NCI-H1105 (cell line): Measurements from ENCODE around the gene DOP1A.

Experiments
- DNase-seq: peaks from one replicate; lab custom pipeline; 2025; lab: John Stamatoyannopoulos, UW

The DOP1A gene

DNA sequence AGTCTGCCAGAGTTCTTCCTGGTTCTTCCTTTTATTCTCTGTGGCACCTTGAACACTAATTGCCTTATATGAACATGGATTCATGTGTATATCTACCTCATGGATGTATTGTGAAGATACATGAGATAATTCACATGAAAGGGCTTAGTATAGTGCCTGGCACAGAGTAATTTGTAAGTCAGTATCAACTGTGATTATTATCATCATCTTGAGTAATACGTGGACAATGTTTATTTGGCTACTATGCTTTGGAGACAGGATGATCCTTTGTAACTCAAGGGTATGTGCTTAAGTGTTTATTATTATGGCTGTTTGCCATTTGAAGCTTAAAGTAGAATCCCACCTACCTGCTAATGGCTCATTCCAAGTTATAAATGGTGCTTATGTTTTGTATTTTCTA, 16.0 kb downstream of the DOP1A start:
- DNase-seq: no peak

DNA sequence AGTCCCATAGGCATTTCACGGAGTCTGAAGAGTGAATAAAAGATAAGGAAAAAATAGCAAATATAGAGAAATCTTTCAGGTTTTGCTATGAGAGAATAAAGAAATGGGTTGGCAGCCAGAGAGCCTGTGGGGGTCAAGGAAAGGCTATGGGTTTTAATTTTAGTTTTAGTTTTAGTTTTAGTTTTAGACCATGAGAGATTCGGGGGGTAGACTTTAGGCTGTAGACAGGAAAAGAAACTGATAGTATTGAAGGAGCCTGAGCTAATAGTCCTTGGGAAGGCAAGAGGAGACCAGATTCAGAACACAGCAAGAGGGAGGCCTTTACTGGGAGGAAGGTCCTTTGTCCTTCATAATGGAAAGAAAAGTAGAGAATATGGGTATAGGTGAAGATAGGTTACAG, 19.3 kb downstream of the DOP1A start:
- no peak for DNase-seq

DNA sequence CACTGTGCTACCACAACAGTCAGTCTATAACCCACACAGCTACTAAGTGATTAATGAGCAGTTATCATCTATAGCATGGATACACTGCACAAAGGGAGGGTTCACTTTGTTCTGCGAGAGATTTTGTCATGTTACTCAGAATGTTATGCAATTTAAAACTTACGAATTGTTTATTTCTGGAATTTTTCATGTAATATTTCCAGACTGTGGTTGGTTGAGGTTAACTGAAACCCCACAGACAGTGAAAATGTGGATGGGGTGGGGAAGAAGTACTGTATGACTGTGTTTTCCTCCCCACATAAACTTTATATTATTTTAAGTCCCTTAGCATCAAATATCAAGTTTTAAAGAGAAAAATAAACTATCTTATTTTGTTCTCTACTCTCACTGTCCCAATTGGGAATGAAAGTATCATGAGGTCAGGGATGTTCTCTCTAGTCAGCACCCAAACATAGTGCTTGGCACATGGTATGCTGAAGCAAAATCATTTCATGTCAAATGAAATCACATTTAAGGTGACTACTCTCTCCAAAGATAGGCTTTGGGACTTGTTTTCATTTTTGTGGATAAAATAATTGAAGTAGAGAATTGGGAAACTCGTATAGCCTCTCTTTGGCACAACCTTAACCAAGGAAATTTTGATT, 25.4 kb downstream of the DOP1A start:
- DNase-seq: no peak

DNA sequence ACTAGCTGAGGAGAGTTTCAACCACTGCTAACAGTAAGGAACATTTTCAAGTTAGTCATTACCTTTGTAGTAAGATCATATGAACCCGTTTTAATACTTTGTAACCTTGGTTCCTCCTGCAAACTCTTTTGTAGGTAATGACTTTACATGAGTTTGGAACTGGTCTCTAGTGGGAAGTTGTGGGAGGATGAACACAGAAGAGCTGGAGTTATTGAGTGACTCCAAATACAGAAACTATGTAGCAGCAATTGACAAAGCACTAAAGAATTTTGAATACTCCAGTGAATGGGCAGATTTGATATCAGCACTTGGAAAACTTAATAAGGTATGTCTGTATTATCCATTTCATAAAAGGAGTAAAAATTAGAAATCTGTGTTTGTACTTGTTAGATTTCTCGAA, 29.3 kb downstream of the DOP1A start:
- no peak for DNase-seq

DNA sequence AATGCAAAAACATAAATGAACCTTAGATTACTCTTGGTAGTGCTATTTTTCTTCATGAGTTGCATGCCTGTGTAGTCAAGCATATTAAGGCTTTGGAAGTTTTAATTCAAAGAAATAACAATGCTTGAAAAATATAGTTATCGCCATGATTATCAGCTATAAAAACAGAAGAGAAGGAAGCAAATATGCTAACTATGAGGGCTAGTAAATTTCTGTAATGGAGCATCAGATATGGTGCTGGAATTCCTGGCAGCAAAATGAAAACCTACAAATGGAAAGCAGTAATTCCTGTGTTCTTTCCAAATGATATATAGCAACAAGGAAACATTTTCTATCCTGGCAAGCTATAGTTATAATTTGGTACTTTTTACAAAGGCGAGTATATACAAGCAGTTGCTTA, 29.7 kb downstream of the DOP1A start:
- DNase-seq: no peak

DNA sequence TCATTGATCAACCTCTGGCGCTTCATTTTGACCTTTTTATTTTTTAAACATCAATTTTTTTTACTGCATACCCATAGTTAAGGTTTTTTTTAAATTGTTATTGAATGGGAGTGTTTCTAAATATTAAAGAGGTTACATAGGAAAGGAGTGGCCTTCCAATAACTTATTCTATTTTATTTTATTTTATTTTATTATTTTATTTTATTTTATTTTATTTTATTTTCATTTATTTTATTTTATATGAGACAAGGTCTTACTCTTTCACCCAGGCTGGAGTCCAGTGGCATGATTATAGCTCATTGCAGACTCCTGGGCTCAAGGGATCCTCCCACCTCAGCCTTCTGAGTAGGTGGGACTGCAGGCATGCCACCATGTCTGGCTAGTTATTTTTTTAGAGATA, 30.2 kb downstream of the DOP1A start:
- no peak for DNase-seq

DNA sequence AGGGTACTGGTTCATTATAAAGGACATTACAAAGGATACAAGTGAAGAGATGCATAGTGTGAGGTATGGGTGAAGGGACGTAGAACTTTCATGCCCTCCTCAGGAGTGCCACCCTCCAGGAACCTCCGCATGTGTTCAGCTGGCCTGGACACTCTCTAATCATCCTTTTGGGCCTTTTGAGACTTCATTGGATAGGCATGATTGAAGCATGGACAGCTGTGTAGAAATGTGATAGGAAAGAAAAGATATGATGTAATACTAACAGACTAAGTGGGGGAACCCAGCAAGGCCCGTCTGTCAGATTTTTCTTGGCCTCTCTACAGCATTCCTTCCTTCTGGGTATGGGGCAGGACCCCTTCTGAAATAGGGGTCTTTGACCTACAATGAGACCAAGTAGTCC, 31.1 kb downstream of the DOP1A start:
- DNase-seq: no peak

DNA sequence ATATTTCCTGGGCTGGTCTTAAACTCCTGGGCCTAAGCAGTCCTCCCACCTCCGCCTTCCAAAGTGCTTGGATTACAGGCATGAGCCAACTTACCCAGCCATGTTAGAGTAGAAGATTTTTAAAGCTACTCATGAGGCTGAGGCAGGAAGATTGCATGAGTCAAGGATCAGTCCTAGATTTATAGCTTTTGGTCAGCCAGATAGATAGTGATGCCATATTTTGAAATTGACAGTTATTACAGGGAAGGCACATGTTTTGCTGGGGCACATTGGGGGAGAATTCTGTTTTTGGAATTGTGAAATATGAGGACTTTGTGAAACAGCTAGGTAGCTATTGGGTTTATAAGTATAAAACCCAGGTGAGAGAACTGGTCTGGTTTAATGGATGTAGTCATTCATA, 40.9 kb downstream of the DOP1A start:
- DNase-seq: no peak

DNA sequence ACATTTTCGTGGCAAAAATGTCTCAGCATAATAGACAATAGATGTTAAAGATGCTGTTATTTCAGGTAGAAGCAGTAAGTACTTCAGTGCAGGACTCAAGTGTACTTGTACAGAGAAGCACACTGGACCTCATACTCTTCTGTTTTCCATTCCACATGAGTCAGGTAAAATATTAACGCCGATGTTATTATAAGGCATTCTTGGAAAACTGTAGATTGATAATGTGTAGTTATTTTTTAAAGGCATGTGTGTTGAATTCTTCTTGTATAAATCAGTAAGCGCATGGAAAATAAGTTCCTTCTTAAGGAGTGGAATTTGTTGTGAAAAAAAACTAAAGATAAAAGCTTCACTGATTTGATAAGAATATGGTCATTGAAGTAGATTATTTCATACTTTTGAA, 45.8 kb downstream of the DOP1A start:
- no peak for DNase-seq

DNA sequence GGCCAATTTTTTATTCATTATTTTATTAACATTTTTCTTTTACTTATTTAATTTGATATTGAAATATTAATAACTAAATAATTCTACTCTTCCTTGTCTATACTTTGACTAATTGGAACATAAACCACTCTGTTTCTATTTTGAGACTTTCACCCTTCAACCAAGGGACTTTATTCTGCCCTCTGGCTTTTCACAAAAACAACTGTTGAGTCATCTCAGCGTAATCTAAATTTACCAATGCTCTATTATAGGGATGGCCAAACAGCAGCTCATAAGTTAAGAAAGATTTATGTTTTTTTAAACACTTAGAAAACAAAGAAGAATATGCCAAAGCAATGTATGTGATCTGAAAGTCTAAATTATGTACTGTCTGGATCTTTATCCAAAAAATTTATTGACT, 46.7 kb downstream of the DOP1A start:
- no peak for DNase-seq

DNA sequence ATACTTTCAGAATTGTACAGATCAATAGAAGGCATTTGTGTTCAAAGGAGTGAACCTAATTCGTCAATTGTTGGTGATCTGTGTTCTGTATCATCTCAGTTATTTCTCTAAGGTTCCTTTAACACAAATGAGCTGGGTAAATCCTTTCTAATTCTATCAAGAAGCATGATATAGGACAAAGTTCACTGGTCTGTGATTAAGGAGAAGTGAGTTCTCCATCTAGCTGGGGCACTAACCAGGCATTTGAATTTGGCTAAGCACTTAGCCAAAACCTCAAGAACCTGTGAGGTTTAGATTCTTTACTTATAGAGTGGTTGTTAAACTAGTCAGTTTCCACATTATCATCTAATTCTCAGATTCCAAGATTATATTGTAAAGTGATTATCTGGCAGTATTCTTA, 50.3 kb downstream of the DOP1A start:
- no peak for DNase-seq

DNA sequence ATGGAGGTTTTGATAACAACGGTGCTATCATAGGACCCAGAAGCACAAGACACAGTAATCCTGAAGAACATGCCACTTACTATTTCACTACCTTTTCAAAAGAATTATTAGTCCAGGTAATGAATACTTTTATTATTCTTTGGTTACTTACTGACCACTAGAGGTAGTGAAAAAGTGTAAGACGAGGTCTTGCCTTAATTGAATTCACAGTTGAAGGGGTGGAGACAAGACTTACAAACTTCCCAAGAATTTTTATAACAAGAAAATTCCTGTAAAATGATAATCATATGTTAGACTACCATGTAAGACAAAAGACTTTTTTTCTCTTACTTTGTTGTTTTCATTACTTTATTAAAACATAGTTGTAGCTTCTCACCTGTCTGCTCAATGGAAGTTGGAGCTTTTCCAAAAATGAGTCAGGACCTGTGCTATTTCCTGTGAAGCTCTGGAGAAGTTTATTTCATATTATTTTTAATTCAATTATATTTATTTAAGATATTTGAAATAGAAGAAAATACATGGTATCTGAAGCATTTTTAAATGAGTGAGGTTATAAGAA, 52.4 kb downstream of the DOP1A start:
- DNase-seq: no peak

DNA sequence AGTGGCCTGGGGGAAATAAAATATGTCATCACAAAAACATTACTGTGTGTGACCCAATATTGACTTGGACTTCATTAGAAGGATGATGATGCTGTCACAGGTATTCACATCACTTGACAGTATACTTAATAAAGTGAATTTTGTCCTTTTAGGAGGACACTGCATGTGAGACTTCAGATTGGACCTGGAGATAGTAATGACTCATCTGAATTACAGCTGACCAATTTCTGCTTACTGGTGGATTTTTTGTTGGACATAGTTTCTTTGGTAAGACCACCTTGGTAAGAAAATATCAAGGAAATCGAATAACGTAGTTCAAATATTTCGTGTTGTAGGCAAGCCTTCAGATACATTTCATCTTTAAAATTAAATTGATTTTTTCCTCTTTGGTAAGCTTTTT, 57.1 kb downstream of the DOP1A start:
- DNase-seq: no peak

DNA sequence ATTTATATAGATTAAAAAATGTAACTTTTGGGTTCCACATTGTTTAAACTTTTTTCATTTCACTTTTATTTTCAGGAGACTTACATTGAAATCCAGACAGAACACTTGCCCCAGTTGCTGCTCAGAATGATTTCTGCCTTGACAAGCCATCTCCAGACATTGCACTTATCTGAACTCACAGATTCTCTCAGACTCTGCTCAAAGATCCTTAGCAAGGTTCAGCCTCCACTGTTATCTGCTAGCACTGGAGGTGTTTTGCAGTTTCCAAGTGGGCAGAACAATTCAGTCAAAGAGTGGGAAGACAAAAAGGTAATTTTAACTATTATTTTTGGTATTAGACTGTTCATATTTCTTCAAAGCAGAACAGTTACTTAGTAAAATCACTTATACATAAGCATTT, 58.0 kb downstream of the DOP1A start:
- DNase-seq: no peak

DNA sequence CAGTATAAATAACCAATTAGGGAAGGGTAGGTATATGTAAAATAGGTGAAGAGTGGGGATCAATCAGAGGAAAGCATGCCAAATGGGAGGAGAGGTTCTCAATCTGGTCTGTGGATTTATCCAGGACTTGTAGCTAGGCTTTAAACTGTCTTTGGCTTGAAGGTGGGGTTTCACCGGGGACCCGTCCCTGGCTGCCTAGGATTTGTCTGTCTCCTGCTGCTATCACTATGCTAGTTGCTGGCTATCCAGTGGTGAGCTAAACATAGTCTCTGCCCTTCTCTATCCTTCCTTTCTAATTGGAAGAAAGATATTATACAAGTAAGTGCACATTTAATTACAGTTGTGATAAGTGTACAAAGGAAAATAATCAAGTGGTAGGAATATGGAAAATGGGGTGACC, 58.8 kb downstream of the DOP1A start:
- DNase-seq: no peak

DNA sequence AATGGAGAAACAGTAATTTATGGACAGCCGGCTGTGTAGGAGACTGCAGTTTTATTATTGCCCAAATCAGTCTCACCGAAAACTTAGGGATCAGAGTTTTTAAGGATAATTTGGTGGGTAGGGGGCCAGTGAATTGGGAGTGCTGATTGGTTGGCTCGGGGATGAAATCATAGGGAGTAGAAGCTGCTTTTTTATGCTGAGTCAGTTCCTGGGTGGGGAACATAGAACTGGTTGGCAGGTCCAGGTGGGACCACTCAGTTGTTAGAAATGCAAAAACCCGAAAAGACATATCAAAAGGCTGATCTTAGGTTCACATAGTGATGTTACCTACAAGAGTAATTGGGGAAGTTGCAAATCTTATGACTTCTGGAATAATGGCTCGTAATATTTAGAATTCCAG, 59.3 kb downstream of the DOP1A start:
- no peak for DNase-seq

DNA sequence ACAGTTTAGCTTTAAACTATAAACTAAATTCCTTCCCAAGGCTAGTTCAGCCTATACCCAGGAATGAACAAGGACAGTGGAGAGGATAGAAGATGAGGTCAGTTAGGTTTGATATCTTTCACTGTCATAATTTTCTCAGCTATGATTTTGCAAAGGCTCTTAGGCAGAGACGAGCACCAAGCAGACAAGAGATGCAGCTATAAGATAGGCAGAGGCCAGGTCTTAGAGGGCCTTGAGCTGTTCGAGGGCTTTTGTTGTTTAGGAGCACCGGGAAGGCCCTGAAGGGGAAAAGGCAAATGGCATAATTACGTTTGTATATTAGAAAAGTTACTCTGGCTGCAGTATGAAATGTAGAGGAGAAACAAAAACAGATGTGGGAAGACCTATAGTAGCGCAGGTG, 59.8 kb downstream of the DOP1A start:
- no peak for DNase-seq

DNA sequence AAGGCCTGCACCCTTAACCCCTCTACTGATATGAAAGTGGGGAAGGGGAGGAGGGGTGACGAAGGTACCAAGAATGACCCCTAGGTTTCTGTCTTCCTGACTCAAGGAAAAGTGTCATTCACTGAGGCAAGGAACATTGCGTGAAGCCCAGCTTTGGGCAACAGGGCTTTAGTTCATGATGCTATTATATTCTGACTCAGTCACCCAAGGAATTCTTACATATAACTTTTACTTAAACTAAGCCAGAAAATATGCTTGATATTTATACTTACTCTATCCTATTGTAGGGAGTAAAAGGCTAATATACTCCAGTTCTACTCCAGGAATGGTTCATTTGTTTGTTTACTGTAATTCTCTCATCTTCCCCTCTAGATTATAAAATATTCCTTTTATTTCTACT, 60.5 kb downstream of the DOP1A start:
- no peak for DNase-seq

DNA sequence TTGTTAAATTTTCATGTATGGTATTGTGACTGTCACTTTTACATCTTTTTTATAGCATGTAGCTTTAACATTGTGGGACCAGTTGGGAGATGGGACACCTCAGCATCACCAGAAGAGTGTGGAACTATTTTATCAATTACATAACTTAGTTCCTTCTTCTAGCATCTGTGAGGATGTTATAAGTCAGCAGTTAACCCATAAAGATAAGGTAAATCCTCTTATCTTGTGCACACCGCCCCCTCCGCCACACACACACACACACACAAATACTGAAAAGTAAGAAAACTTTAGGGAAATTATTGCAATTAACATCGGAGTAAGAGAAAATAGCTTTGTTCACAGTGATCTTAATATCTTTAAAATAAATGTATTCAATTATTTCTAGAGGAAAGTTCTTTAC, 64.7 kb downstream of the DOP1A start:
- DNase-seq: no peak

DNA sequence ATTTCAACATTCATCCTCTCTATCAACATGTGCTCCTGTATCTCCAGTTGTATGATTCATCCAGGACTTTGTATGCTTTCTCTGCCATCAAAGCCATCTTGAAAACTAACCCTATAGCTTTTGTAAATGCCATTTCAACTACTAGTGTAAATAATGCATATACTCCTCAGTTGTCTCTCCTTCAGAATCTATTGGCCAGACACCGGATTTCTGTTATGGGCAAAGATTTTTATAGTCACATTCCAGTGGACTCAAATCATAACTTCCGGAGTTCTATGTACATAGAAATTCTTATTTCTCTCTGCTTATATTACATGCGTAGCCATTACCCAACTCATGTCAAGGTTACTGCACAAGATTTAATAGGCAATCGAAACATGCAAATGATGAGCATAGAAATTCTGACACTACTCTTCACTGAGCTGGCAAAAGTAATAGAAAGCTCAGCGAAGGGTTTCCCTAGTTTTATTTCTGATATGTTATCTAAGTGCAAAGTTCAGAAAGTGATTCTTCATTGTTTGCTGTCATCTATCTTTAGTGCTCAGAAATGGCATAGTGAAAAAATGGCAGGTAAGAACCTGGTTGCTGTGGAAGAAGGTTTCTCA, 70.7 kb downstream of the DOP1A start:
- DNase-seq: no peak

DNA sequence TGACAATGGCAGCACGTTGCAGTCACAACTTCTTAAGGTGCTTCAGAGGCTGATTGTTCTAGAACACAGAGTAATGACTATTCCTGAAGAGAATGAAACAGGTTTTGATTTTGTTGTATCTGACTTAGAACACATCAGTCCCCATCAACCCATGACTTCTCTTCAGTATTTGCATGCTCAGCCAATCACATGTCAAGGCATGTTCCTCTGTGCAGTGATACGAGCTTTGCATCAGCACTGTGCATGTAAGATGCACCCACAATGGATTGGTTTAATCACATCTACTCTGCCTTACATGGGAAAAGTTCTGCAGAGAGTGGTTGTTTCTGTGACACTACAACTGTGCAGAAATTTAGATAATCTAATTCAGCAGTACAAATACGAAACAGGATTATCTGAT, 71.3 kb downstream of the DOP1A start:
- DNase-seq: no peak

DNA sequence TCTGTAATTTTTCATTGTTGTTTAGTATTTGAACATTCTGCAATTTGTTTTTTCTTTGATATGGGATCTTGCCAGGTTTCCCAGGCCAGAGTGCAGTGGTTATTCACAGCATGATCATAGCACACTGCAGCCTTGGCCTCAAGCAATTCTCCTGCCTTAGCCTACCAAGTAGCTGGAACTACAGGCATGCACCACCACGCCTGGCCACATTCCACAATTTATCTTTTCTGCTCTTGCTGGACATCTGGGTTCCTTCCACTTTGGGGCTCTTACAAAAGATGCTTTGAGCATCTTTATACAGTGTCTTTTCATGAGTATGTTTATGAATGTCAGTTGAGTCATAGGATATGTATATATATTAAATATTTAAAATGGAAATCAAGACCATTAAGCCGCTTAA, 83.6 kb downstream of the DOP1A start:
- DNase-seq: no peak

DNA sequence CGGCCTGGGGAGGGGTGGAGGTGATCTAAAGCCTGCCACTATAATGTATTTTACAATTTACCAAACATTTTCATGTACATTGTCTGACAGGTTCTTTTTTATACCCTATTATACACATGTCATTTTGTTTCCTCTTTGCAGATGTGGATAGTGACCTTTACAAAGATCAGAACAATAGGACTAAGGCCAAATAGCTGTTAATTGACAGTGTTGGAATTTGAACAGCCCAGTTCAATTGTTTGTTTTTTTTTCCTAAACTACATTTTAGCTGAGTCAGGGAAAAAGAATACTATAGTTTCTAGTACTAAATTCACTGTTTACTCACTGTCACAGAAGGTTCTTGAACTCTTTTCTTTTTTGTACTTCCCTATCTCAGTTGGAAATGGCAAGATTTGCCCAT, 85.4 kb downstream of the DOP1A start:
- DNase-seq: no peak

DNA sequence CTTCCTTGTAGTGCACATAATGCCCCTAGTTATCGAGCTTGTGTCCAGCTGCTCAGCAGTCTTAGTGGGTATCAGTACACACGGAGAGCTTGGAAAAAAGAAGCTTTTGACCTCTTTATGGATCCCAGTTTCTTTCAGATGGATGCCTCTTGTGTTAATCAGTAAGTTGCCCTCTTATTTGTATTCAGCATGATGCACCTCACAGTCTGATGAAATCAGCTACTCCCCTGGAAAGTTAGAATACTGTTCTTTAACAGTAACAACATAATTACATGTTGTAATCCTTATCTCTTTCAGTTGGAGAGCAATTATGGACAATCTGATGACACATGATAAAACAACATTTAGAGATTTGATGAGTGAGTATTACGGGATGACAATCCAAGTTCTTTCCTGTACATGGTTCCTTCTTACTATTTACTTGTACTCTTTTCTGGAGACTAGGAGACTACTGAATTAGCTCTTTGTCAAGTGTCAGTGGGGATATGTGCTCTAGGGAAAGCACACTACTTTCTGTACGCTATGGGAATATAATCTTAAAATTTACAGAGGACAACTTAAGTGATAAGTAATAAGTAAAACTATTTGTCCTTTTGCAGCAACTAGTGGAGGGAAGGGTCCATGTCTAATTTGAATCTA, 86.5 kb downstream of the DOP1A start:
- DNase-seq: no peak
